Measurements from ENCODE around the gene RBBP6. TPM values are rescaled to one million over a fixed set of nuclear protein-coding genes. Genes with fewer than 3 reads are reported as not detected.

RBBP6 gene
- total RNA-seq, 1 experiment from 2014 or later: 54.8 TPM

DNA sequence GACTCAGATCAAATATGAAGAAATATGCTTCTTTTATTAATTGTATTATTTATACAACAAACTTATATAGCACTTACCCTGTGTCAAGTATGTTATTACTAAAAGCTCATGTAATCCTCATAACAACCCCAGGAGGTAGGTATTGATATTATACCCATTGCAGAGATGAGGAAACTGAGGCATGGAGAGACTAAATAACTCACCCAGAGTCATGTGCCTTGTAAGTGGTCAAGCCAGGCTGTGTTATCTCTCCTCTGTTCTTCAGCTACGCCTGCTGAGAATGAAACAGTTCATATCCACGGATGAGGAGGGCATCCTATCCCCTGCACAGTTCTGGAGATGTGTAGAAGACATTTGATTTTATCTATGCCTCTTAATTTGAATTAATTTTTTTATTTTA lies 78.1 kb downstream of the RBBP6 start:
- Histone ChIP-seq H3K27ac (ENCODE audit: insufficient read length, low read depth, low read length) (no peak overlapping the region), H2BK5ac (ENCODE audit: insufficient read length, low read length) (no peak overlapping the region), H3K18ac (ENCODE audit: insufficient read length, low read depth, low read length) (no peak overlapping the region), H3K4me1 (ENCODE audit: insufficient read depth, low read length) (no peaks in the 10 kb centered on the region), H3K9ac (ENCODE audit: extremely low read depth, insufficient read length, low read length) (no peak overlapping the region), H4K91ac (ENCODE audit: insufficient read length, low read depth, low read length) (no peak overlapping the region), H3K14ac (ENCODE audit: insufficient read depth, low read length) (no peak overlapping the region), H3K56ac (ENCODE audit: insufficient read length, low read depth, low read length) (no peak overlapping the region), H3K79me1 (ENCODE audit: insufficient read depth, low read depth, low read length, poor library complexity, severe bottlenecking) (no peaks in the 10 kb centered on the region), H2AK5ac (ENCODE audit: insufficient read length, low read length) (no peak overlapping the region), H2BK20ac (ENCODE audit: low read depth, low read length, poor library complexity, severe bottlenecking) (no peak overlapping the region), H3K79me2 (ENCODE audit: insufficient read depth, low read length) (no peaks in the 10 kb centered on the region), H4K20me1 (ENCODE audit: control insufficient read depth, insufficient read depth, insufficient read length) (no peaks in the 10 kb centered on the region), H2BK120ac (ENCODE audit: low read depth, low read length, poor library complexity, severe bottlenecking) (no peak overlapping the region), H3K9me3 (ENCODE audit: control insufficient read depth, low read depth, low read length) (no peaks in the 10 kb centered on the region), H4K5ac (ENCODE audit: insufficient read length, low read depth, low read length) (no peak overlapping the region), H3T11ph (ENCODE audit: low read length) (no peak overlapping the region), H2BK12ac (ENCODE audit: insufficient read length, low read depth, low read length) (no peak overlapping the region), H3K23me2 (ENCODE audit: insufficient read length, low read depth, low read length, poor library complexity, severe bottlenecking) (no peaks in the 10 kb centered on the region), H3K23ac (ENCODE audit: insufficient read length, low read depth, low read length) (no peak overlapping the region), H2BK15ac (ENCODE audit: low read depth, low read length) (no peak overlapping the region), H3K27me3 (ENCODE audit: insufficient read depth, low read length) (no peaks in the 10 kb centered on the region), H4K8ac (replicated peaks; ENCODE audit: insufficient read length, low read depth, low read length) (no peak overlapping the region), H2AFZ (ENCODE audit: low read length) (no peak overlapping the region), H3K4ac (ENCODE audit: low read depth, low read length) (no peak overlapping the region), H3K4me2 (ENCODE audit: insufficient read depth, insufficient read length, low read length) (no peak overlapping the region)
- Mint-ChIP-seq H3K4me1 (peaks cover 6 to 8% of the 10 kb centered on the region in 2 experiments), H3K9me3 (no peaks in the 10 kb centered on the region), H3K36me3 (ENCODE audit: insufficient read depth in 1 of 3, low read depth in 3 of 3) (no peaks in the 10 kb centered on the region), H3K27ac (no peak overlapping the region), H3K4me3 (no peak overlapping the region), H3K27me3 (ENCODE audit: low read depth) (peaks cover 4% of the 10 kb centered on the region)
- no CpG with 5 or more reads among the region's 2 CpGs for WGBS (ENCODE audit: extremely low coverage, insufficient read length, low lambda C conversion rate)
- TF ChIP-seq, protein P1, sequence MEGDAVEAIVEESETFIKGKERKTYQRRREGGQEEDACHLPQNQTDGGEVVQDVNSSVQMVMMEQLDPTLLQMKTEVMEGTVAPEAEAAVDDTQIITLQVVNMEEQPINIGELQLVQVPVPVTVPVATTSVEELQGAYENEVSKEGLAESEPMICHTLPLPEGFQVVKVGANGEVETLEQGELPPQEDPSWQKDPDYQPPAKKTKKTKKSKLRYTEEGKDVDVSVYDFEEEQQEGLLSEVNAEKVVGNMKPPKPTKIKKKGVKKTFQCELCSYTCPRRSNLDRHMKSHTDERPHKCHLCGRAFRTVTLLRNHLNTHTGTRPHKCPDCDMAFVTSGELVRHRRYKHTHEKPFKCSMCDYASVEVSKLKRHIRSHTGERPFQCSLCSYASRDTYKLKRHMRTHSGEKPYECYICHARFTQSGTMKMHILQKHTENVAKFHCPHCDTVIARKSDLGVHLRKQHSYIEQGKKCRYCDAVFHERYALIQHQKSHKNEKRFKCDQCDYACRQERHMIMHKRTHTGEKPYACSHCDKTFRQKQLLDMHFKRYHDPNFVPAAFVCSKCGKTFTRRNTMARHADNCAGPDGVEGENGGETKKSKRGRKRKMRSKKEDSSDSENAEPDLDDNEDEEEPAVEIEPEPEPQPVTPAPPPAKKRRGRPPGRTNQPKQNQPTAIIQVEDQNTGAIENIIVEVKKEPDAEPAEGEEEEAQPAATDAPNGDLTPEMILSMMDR (conservative IDR thresholded peaks at IDR 0.05): no peak
- DNase-seq: no peak

Other genes starting within 250 kb of the RBBP6 start
- gene TNRC6A, start 190.1 kb downstream of the RBBP6 start, total RNA-seq (2021): 106 and 114 TPM in 2 replicates

Measured in H9 (cell line).